K562 (cell line): ENCODE measurements around the gene B3GNT7. TPM values are rescaled to one million over a fixed set of nuclear protein-coding genes. Genes with fewer than 3 reads are reported as not detected.

Source experiments
- ELF2 ChIP-seq: fragments of 250-450 bp; sonication (Bioruptor Pico); IDR thresholded peaks from 2 replicates; pipeline ENCODE4 v1.5.0; 2021; ENCODE audit warnings: mild to moderate bottlenecking
- KDM1A ChIP-seq, 2 experiments: fragments of 450-650 bp; IDR thresholded peaks; 2 replicates each; pipeline ENCODE4 v1.6.1; 2016; ENCODE audit warnings: mild to moderate bottlenecking in 2 of 2
- KDM2B ChIP-seq: fragments of 250-450 bp; sonication (Bioruptor Pico); IDR thresholded peaks from 2 replicates; pipeline ENCODE4 v1.8.0; 2021; ENCODE audit warnings: mild to moderate bottlenecking, moderate library complexity
- MCM2 ChIP-seq: fragments of 450-650 bp; IDR thresholded peaks from 2 replicates; pipeline ENCODE4 v1.6.1; 2017; ENCODE audit warnings: low read depth, mild to moderate bottlenecking
- NR2C2 ChIP-seq, 2 experiments: fragments of 200-800 bp in 1 of 2; sonication (Bioruptor generic) in 1 of 2; sonication (generic) in 1 of 2; formaldehyde crosslinking in 1 of 2; IDR thresholded peaks; 2 replicates each; pipeline versions ENCODE4 v1.6.1 to v1.8.0; 2016 to 2022; ENCODE audit warnings: mild to moderate bottlenecking in 1 of 2, missing compliant biosample characterization in 1 of 2, missing genetic modification characterization in 1 of 2, missing genetic modification reagents in 1 of 2
- PHTF2 ChIP-seq: fragments of 250-450 bp; sonication (Bioruptor Pico); IDR thresholded peaks from 2 replicates; pipeline ENCODE4 v1.5.0; 2021; ENCODE audit warnings: mild to moderate bottlenecking
- ZNF589 ChIP-seq: fragments of 200-800 bp; sonication (Bioruptor generic); IDR thresholded peaks from 2 replicates; pipeline ENCODE4 v1.6.1; 2016; ENCODE audit warnings: low read depth, missing genetic modification characterization, missing compliant biosample characterization
- polyA plus RNA-seq, 8 experiments: library from polyadenylated mRNA; depleted of rRNA in 4 of 8; stranded (reverse) in 5 of 8; unstranded in 3 of 8; fragments of >200 nt; fragmentation: Nextera tagmentation in 2 of 8; fragmentation: Illumina TruSeq in 1 of 8; extraction: Ambion mirVana in 2 of 8; extraction: Trizol in 1 of 8; gene quantifications; 2 replicates each; pipeline versions ENCODE4 v1.2.1 to v1.2.3, GENCODE V29; 2011 to 2014; ENCODE audit warnings: inconsistent platforms in 1 of 8, missing spikeins in 1 of 8
- total RNA-seq, 7 experiments: library from RNA; depleted of rRNA in 6 of 7; stranded (reverse); fragments of >200 nt in 6 of 7; fragmentation: Illumina TruSeq in 2 of 7; extraction: Trizol in 2 of 7; gene quantifications; 2 replicates each; pipeline versions ENCODE4 v1.2.1 to v1.2.3, GENCODE V29; 2011 to 2021; ENCODE audit warnings: low replicate concordance in 1 of 7
- TF ChIP-seq, protein P1 (sequence below), 2 experiments: fragments of 450-650 bp; IDR thresholded peaks; 2 replicates each; pipeline ENCODE4 v1.6.1; 2016; ENCODE audit warnings: mild to moderate bottlenecking in 2 of 2, borderline replicate concordance in 1 of 2, low read depth in 1 of 2, moderate library complexity in 1 of 2
- TF ChIP-seq, protein P2 (sequence below): sonication (generic); formaldehyde crosslinking; IDR thresholded peaks from 2 replicates; pipeline ENCODE4 v1.8.0; 2022; ENCODE audit warnings: mild to moderate bottlenecking, missing genetic modification reagents

Gene B3GNT7
- total and polyA plus RNA-seq, 9 of the 15 experiments (the other 6 are each of a cell fraction or from before 2014, with no cell fraction given): 0.20 TPM; not detected in 8

DNA sequence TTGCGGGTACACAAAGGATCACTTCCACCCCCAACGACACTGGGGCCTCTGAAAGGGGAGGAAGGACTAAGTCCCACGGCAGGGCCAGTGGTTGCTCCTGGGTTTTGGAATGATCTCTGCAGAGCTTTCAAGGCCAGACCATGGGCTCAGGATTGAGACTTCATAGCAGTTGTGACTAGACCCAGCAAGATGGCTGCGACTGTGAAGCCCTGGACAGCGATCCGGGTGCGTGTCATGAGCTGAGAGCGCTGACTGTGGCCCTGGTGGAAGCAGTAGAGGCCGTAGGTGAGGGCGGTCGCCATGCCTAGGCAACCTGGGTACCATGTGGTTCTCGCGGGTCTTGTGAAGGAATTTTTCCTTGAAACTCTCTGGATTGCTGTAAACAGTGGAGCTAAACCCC, 41.4 kb downstream of the B3GNT7 start (continued):
- TF ChIP-seq, protein P1, sequence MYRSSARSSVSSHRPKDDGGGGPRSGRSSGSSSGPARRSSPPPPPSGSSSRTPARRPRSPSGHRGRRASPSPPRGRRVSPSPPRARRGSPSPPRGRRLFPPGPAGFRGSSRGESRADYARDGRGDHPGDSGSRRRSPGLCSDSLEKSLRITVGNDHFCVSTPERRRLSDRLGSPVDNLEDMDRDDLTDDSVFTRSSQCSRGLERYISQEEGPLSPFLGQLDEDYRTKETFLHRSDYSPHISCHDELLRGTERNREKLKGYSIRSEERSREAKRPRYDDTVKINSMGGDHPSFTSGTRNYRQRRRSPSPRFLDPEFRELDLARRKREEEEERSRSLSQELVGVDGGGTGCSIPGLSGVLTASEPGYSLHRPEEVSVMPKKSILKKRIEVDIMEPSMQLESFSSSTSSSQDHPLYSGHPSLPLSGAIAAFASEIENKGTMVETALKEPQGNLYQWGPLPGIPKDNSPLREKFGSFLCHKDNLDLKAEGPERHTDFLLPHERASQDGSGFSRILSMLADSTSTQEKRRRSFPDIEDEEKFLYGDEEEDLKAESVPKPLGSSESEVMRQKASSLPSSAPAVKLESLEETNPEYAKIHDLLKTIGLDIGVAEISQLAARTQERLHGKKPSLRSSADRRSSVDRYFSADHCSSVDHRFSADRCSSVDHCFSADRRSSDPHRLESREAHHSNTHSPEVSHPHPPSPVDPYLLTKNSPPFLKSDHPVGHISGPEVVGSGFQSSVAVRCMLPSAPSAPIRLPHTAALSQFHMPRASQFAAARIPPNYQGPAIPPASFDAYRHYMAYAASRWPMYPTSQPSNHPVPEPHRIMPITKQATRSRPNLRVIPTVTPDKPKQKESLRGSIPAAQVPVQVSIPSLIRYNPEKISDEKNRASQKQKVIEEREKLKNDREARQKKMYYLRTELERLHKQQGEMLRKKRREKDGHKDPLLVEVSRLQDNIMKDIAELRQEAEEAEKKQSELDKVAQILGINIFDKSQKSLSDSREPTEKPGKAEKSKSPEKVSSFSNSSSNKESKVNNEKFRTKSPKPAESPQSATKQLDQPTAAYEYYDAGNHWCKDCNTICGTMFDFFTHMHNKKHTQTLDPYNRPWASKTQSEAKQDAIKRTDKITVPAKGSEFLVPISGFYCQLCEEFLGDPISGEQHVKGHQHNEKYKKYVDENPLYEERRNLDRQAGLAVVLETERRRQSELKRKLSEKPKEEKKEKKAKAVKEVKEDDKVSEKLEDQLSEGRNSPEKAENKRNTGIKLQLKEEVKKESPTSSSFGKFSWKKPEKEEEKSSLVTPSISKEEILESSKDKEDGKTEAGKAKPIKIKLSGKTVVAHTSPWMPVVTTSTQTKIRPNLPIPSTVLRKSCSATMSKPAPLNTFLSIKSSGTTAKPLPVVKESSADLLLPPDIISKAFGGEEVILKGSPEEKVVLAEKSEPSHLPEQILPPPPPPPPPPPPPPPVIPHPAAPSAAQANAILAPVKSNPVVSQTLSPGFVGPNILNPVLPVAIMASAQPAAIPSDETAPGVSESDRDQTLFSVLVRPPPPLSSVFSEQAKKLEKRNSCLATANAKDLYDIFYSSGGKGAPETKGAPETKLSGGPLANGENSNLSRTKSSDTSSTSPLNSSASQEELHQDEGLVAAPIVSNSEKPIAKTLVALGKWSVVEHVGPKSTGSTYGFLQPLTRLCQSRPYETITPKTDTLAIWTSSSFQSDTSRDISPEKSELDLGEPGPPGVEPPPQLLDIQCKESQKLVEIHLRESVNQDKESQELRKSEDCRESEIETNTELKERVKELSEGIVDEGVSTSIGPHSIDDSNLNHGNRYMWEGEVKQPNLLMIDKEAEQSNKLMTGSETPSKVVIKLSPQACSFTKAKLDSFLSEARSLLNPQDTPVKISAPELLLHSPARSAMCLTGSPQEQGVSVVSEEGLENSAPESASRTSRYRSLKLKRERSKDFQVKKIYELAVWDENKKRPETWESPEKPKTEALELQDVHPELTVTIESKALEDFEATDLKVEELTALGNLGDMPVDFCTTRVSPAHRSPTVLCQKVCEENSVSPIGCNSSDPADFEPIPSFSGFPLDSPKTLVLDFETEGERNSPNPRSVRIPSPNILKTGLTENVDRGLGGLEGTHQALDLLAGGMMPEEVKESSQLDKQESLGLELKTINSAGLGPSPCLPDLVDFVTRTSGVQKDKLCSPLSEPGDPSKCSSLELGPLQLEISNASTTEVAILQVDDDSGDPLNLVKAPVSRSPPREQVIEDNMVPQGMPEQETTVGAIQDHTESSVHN (IDR thresholded peaks at IDR 0.05; ENCODE audit: borderline replicate concordance in 1 of 2, low read depth in 1 of 2): no peak
- TF ChIP-seq ZNF589 (CRISPR knock-in tag): no peak
- no peak for TF ChIP-seq ELF2 (CRISPR knock-in tag)
- no peak for TF ChIP-seq KDM2B
- TF ChIP-seq, protein P2, sequence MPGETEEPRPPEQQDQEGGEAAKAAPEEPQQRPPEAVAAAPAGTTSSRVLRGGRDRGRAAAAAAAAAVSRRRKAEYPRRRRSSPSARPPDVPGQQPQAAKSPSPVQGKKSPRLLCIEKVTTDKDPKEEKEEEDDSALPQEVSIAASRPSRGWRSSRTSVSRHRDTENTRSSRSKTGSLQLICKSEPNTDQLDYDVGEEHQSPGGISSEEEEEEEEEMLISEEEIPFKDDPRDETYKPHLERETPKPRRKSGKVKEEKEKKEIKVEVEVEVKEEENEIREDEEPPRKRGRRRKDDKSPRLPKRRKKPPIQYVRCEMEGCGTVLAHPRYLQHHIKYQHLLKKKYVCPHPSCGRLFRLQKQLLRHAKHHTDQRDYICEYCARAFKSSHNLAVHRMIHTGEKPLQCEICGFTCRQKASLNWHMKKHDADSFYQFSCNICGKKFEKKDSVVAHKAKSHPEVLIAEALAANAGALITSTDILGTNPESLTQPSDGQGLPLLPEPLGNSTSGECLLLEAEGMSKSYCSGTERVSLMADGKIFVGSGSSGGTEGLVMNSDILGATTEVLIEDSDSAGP (CRISPR knock-in tag): no peak
- no peak for TF ChIP-seq NR2C2 (CRISPR knock-in tag; IDR thresholded peaks at IDR 0.05)
- TF ChIP-seq NR2C2 (tag; IDR thresholded peaks at IDR 0.05): no peak
- no peak for TF ChIP-seq PHTF2 (CRISPR knock-in tag)
- TF ChIP-seq KDM1A (IDR thresholded peaks at IDR 0.05): no peak
- no peak for TF ChIP-seq MCM2
